Measurements from ENCODE around the gene TMEM229B.

TMEM229B gene

GRCh38 chr14:67464377-67464776 lies 24.1 kb downstream of the TMEM229B start:
- no peak for TF ChIP-seq CTCF (IDR thresholded peaks at IDR 0.05)
- peaks cover 12% of the 10 kb centered on the region for H3K27me3 Mint-ChIP-seq (ENCODE audit: low read depth, poor library complexity)
- no peak overlapping the region for H3K4me3 Mint-ChIP-seq
- no peaks in the 10 kb centered on the region for H3K9me3 Mint-ChIP-seq
- H3K27ac Mint-ChIP-seq, result no peak overlapping the region
- no peaks in the 10 kb centered on the region for H3K36me3 Mint-ChIP-seq (ENCODE audit: low read depth)
- no peak for DNase-seq
- H3K4me1 Mint-ChIP-seq, result peaks cover 12% of the 10 kb centered on the region

GRCh38 chr14:67463900-67464299 lies 24.6 kb downstream of the TMEM229B start:
- H3K36me3 Mint-ChIP-seq (ENCODE audit: low read depth), result no peaks in the 10 kb centered on the region
- DNase-seq, result no peak
- H3K4me1 Mint-ChIP-seq, result peaks cover 12% of the 10 kb centered on the region
- H3K27me3 Mint-ChIP-seq (ENCODE audit: low read depth, poor library complexity), result peaks cover 12% of the 10 kb centered on the region
- H3K4me3 Mint-ChIP-seq, result no peak overlapping the region
- no peak for TF ChIP-seq CTCF (IDR thresholded peaks at IDR 0.05)
- no peak overlapping the region for H3K27ac Mint-ChIP-seq
- H3K9me3 Mint-ChIP-seq, result no peaks in the 10 kb centered on the region

GRCh38 chr14:67461996-67462395 lies 26.5 kb downstream of the TMEM229B start:
- Mint-ChIP-seq H3K4me3 (no peak overlapping the region), H3K36me3 (ENCODE audit: low read depth) (no peaks in the 10 kb centered on the region), H3K4me1 (peaks cover 25% of the 10 kb centered on the region), H3K27me3 (ENCODE audit: low read depth, poor library complexity) (peaks cover 8% of the 10 kb centered on the region), H3K9me3 (no peaks in the 10 kb centered on the region), H3K27ac (no peak overlapping the region)
- no peak for DNase-seq
- TF ChIP-seq CTCF (IDR thresholded peaks at IDR 0.05), result no peak

GRCh38 chr14:67461341-67461985 lies 27.1 kb downstream of the TMEM229B start:
- no peak for DNase-seq

GRCh38 chr14:67459336-67459735 lies 29.2 kb downstream of the TMEM229B start:
- H3K27ac Mint-ChIP-seq, result no peak overlapping the region
- DNase-seq, result no peak
- H3K36me3 Mint-ChIP-seq (ENCODE audit: low read depth), result no peaks in the 10 kb centered on the region
- H3K4me3 Mint-ChIP-seq, result no peak overlapping the region
- H3K4me1 Mint-ChIP-seq, result peaks cover 18% of the 10 kb centered on the region
- H3K9me3 Mint-ChIP-seq, result no peaks in the 10 kb centered on the region
- H3K27me3 Mint-ChIP-seq (ENCODE audit: low read depth, poor library complexity), result peaks cover 10% of the 10 kb centered on the region
- TF ChIP-seq CTCF (IDR thresholded peaks at IDR 0.05), result no peak

More at GRCh38 chr14:67461341-67461985, 27.1 kb downstream of the TMEM229B start:
- Mint-ChIP-seq H3K4me3 (no peak overlapping the region), H3K4me1 (peaks cover 25% of the 10 kb centered on the region), H3K27me3 (ENCODE audit: low read depth, poor library complexity) (peaks cover 8% of the 10 kb centered on the region), H3K36me3 (ENCODE audit: low read depth) (no peaks in the 10 kb centered on the region), H3K27ac (no peak overlapping the region), H3K9me3 (no peaks in the 10 kb centered on the region)
- TF ChIP-seq CTCF (IDR thresholded peaks at IDR 0.05), result no peak

- Mint-ChIP-seq H3K9me3 (no peaks in the 10 kb centered on the region), H3K4me3 (no peak overlapping the region), H3K36me3 (ENCODE audit: low read depth) (no peaks in the 10 kb centered on the region), H3K27me3 (ENCODE audit: low read depth, poor library complexity) (peaks cover 12% of the 10 kb centered on the region), H3K27ac (peak overlapping the region; percentile 88), H3K4me1 (peaks cover 13% of the 10 kb centered on the region)
- TF ChIP-seq CTCF (IDR thresholded peaks at IDR 0.05), result no peak
- DNase-seq, result peak; percentile 63
These were observed 30.7 kb downstream of the TMEM229B start for GRCh38 chr14:67457782-67458181.

Measured in nephron progenitor cell (in vitro differentiated cells).